Activated CD4-positive, alpha-beta memory T cell treated with anti-CD3 and anti-CD28 coated beads, Interleukin-2, amount 10 ng/mL, durations not matched to agents 7 days and 5 days (primary cell): ENCODE results near the gene P2RY6. TPM values are rescaled to one million over a fixed set of nuclear protein-coding genes. Genes with fewer than 3 reads are reported as not detected.

ENCODE experiments used
- CTCF ChIA-PET: fragments of 350-600 bp; sonication (Branson Sonifier 250); formaldehyde crosslinking; loops from one replicate; lab custom pipeline; 2021; ENCODE audit warnings: antibody characterized with exemption, inconsistent platforms; lab: Charles Lee
- POLR2A ChIA-PET: fragments of 350-600 bp; sonication (Branson Sonifier 250); formaldehyde crosslinking; loops from one replicate; lab custom pipeline; 2021; ENCODE audit warnings: antibody characterized with exemption; lab: Charles Lee
- DNase-seq: peaks from one replicate; pipeline ENCODE4 v3.0.0-alpha.2; 2020
- H3K27ac Mint-ChIP-seq: one replicate; pipeline ENCODE4 v1.8.0; 2021; ENCODE audit warnings: mild to moderate bottlenecking, mixed read lengths
- H3K27me3 Mint-ChIP-seq: one replicate; pipeline ENCODE4 v1.8.0; 2021; ENCODE audit warnings: mixed read lengths
- H3K36me3 Mint-ChIP-seq: one replicate; pipeline ENCODE4 v1.8.0; 2021; ENCODE audit warnings: low read depth, mixed read lengths
- H3K4me1 Mint-ChIP-seq: one replicate; pipeline ENCODE4 v1.8.0; 2021; ENCODE audit warnings: mixed read lengths
- H3K4me3 Mint-ChIP-seq: one replicate; pipeline ENCODE4 v1.8.0; 2021; ENCODE audit warnings: mild to moderate bottlenecking, mixed read lengths
- H3K9me3 Mint-ChIP-seq: one replicate; pipeline ENCODE4 v1.8.0; 2021; ENCODE audit warnings: mixed read lengths
- total RNA-seq, 2 experiments: library from RNA; stranded (reverse); gene quantifications; one replicate each; pipeline ENCODE4 v1.2.3, GENCODE V29; 2021

P2RY6 gene
- total RNA-seq, 2 experiments from 2014 or later, result not detected

DNA sequence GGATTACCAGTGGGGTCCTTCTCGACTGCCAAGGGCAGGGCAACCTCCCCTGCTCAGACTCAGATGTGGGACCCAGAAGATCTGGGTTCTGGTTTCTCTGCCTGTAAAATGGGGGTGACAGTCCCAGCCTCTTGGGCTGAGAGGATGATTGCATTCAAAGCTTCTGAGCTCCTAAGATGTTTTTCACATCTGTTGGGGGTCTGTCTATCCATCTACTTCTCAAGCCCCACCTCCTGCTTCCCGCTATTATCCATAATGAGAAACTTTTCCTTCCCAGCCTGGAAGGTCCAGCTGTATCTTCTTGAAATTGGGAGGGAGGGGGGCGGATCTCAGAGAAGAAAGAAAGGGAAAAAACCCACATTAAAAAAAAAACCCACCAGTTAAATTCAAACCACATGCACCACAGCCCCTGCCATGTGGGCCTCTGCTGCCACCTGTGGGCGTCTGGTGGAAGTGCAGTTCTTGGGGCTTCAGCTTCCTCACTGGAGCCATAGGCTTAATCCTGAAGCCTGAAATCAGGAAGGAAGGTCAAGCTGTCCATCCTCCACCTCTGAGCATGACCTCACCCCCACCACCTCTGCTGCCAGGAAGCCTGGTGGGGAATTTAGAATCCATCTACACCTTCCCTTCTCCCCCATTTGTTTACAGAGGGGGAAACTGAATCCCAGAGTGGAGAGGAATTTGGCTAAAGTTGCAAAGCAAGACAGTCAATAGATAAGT, 63.2 kb downstream of the P2RY6 start:
- POLR2A ChIA-PET, result interaction anchor here (0.6 to 1.1 kb wide), 2 partner anchors 28 to 278 kb away, joined by 3 to 5 read pairs; no protein-coding TSS in a partner anchor
- H3K4me3 Mint-ChIP-seq, result no peak overlapping the region
- no peaks in the 10 kb centered on the region for H3K36me3 Mint-ChIP-seq

GRCh38 chr11:73337846-73338245, 65.7 kb downstream of the P2RY6 start:
- H3K27me3 Mint-ChIP-seq, result peaks cover 7% of the 10 kb centered on the region
- no peak overlapping the region for H3K4me3 Mint-ChIP-seq
- DNase-seq, result no peak
- ChIA-PET POLR2A (interaction anchor here (0.6 kb wide), 1 partner anchor 195 kb away, joined by 3 read pairs; no protein-coding TSS in a partner anchor), CTCF (interaction anchor here (0.7 to 6.2 kb wide), 9 partner anchors 9 to 54 kb away, joined by 3 to 79 read pairs (median 5); partner anchors contain the start of gene ARHGEF17)
- H3K9me3 Mint-ChIP-seq, result no peaks in the 10 kb centered on the region
- H3K27ac Mint-ChIP-seq, result no peak overlapping the region
- H3K36me3 Mint-ChIP-seq, result no peaks in the 10 kb centered on the region
- H3K4me1 Mint-ChIP-seq, result no peaks in the 10 kb centered on the region

More for the DNA sequence above, 63.2 kb downstream of the P2RY6 start:
- no peaks in the 10 kb centered on the region for H3K9me3 Mint-ChIP-seq
- no peak overlapping the region for H3K27ac Mint-ChIP-seq
- H3K4me1 Mint-ChIP-seq, result no peaks in the 10 kb centered on the region
- peaks cover 7% of the 10 kb centered on the region for H3K27me3 Mint-ChIP-seq
- CTCF ChIA-PET, result interaction anchor here (0.7 to 6.2 kb wide), 26 partner anchors 8 to 411 kb away, joined by 3 to 79 read pairs (median 4); partner anchors contain the start of gene ARHGEF17
- peak; percentile 75 for DNase-seq

- POLR2A ChIA-PET, result no interaction called here
- no peaks in the 10 kb centered on the region for H3K36me3 Mint-ChIP-seq
- H3K4me3 Mint-ChIP-seq, result no peak overlapping the region
Measured at GRCh38 chr11:73338279-73338678, 66.1 kb downstream of the P2RY6 start.

GRCh38 chr11:73340164-73340563, 68.0 kb downstream of the P2RY6 start:
- H3K9me3 Mint-ChIP-seq, result no peaks in the 10 kb centered on the region
- no peak for DNase-seq
- H3K4me3 Mint-ChIP-seq, result no peak overlapping the region
- H3K27ac Mint-ChIP-seq, result no peak overlapping the region
- no peaks in the 10 kb centered on the region for H3K4me1 Mint-ChIP-seq
- H3K27me3 Mint-ChIP-seq, result peaks cover 7% of the 10 kb centered on the region
- POLR2A ChIA-PET, result no interaction called here
- H3K36me3 Mint-ChIP-seq, result no peaks in the 10 kb centered on the region
- CTCF ChIA-PET, result interaction anchor here (1.6 kb wide), 1 partner anchor 11 kb away, joined by 5 read pairs; no protein-coding TSS in a partner anchor

More at GRCh38 chr11:73338279-73338678, 66.1 kb downstream of the P2RY6 start:
- no peak for DNase-seq
- Mint-ChIP-seq H3K4me1 (no peaks in the 10 kb centered on the region), H3K27ac (no peak overlapping the region), H3K9me3 (no peaks in the 10 kb centered on the region), H3K27me3 (peaks cover 7% of the 10 kb centered on the region)
- CTCF ChIA-PET, result interaction anchor here (1.3 to 6.2 kb wide), 4 partner anchors 13 to 50 kb away, joined by 4 to 79 read pairs (median 6); partner anchors contain the start of gene ARHGEF17

GRCh38 chr11:73342633-73343032, 70.5 kb downstream of the P2RY6 start:
- POLR2A ChIA-PET, result no interaction called here
- H3K36me3 Mint-ChIP-seq, result no peaks in the 10 kb centered on the region
- no peaks in the 10 kb centered on the region for H3K4me1 Mint-ChIP-seq
- CTCF ChIA-PET, result interaction anchor here (1.5 kb wide), 1 partner anchor 9 kb away, joined by 5 read pairs; no protein-coding TSS in a partner anchor
- DNase-seq, result no peak
- H3K9me3 Mint-ChIP-seq, result no peaks in the 10 kb centered on the region
- no peak overlapping the region for H3K27ac Mint-ChIP-seq
- no peak overlapping the region for H3K4me3 Mint-ChIP-seq
- H3K27me3 Mint-ChIP-seq, result peaks cover 3% of the 10 kb centered on the region

DNA sequence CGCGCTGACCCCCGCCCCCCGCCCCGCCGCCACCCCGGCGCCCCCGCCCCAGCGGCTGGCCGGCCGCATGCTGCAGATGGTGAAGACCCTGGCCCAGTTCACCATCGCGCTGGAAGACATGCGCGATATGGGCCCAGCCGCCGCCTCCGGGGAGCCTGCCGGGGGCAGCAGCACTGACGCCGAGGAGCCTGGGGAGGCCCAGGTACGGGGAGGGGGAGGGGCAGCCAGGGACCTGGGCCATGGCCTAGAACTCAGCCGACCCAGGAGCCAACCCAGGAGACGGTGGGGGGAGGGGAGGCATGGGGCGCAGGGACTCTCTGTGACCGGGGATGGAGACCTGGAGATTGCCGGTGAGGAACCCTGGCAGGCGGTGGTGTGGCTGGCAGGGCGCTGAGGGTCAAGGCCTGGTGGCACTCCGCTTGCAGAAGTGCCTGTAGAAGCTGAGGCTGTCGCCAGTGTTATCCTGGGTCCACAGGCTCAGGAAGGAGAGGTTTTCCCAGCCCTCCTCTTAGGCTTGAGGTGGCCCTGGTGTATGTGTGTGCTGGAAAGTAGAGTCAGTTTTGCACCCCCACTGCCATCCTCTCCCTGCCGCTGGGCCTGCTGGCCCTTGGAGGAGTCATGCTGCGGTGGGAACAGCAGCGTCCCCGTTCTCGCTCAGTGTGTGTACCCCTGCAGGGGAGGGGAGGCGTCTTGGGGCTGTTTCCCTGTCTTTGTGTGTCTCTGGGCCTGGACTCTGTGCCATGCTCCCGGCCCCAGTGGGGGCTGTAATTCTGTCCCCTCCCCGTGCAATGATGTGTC, 71.1 kb downstream of the P2RY6 start:
- Mint-ChIP-seq H3K36me3 (no peaks in the 10 kb centered on the region), H3K4me3 (no peak overlapping the region), H3K4me1 (no peaks in the 10 kb centered on the region), H3K27me3 (peaks cover 3% of the 10 kb centered on the region), H3K9me3 (no peaks in the 10 kb centered on the region), H3K27ac (no peak overlapping the region)
- CTCF ChIA-PET, result interaction anchor here (1.3 to 1.5 kb wide), 2 partner anchors 8 kb away, joined by 4 to 5 read pairs; no protein-coding TSS in a partner anchor
- POLR2A ChIA-PET, result no interaction called here
- DNase-seq, result no peak

GRCh38 chr11:73344191-73344607, 72.1 kb downstream of the P2RY6 start:
- H3K27me3 Mint-ChIP-seq, result peaks cover 3% of the 10 kb centered on the region
- CTCF ChIA-PET, result interaction anchor here (1.3 kb wide), 1 partner anchor 9 kb away, joined by 4 read pairs; no protein-coding TSS in a partner anchor
- H3K4me1 Mint-ChIP-seq, result no peaks in the 10 kb centered on the region
- no peak for DNase-seq
- H3K36me3 Mint-ChIP-seq, result no peaks in the 10 kb centered on the region
- no peaks in the 10 kb centered on the region for H3K9me3 Mint-ChIP-seq
- no peak overlapping the region for H3K4me3 Mint-ChIP-seq
- POLR2A ChIA-PET, result no interaction called here
- no peak overlapping the region for H3K27ac Mint-ChIP-seq

DNA sequence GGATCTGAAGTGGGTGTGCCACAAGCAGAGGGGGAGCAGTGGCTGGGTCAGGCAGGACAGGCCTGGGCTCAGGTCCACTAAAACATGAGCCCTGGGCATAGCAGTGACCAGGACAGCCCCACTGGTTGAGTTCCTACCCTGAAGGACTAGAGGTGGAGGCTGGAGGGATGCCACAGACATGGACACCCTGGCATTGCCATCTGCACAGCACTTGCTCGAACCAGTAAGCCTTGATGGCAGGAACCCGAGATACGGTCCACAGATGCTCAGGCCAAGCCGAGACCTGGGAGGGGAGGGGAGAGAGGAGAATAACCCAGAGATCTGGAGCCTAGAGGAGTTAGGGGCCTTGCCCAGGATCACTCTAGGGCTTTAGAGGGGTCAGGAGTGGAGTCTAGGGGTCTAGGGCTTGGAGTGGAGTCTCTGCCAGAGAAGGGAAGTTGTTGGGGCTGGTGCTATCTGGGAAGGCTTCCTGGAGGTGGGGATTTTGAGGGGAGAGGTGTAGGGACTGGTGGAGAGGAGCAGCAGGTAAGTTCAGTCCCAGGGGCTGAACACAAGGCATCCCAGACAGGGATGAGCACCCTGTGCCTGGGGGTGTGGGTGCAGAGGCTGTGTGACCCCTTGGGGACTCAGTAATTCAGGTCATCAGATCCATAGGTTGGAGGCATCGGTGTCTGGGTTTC, 73.5 kb downstream of the P2RY6 start:
- no peak overlapping the region for H3K27ac Mint-ChIP-seq
- ChIA-PET POLR2A (no interaction called here), CTCF (no interaction called here)
- H3K4me3 Mint-ChIP-seq, result no peak overlapping the region
- no peak for DNase-seq
- H3K36me3 Mint-ChIP-seq, result no peaks in the 10 kb centered on the region
- H3K4me1 Mint-ChIP-seq, result peaks cover 13% of the 10 kb centered on the region
- no peaks in the 10 kb centered on the region for H3K9me3 Mint-ChIP-seq
- peaks cover 3% of the 10 kb centered on the region for H3K27me3 Mint-ChIP-seq

- ChIA-PET POLR2A (no interaction called here), CTCF (no interaction called here)
- Mint-ChIP-seq H3K4me3 (no peak overlapping the region), H3K9me3 (no peaks in the 10 kb centered on the region), H3K27me3 (peaks cover 3% of the 10 kb centered on the region), H3K4me1 (peaks cover 20% of the 10 kb centered on the region), H3K27ac (no peak overlapping the region), H3K36me3 (no peaks in the 10 kb centered on the region)
- DNase-seq, result no peak
Measured at GRCh38 chr11:73346186-73346935, 74.2 kb downstream of the P2RY6 start.

GRCh38 chr11:73347067-73347466, 74.9 kb downstream of the P2RY6 start:
- Mint-ChIP-seq H3K9me3 (no peaks in the 10 kb centered on the region), H3K27ac (no peak overlapping the region), H3K27me3 (peaks cover 3% of the 10 kb centered on the region), H3K36me3 (no peaks in the 10 kb centered on the region), H3K4me1 (peaks cover 21% of the 10 kb centered on the region), H3K4me3 (no peak overlapping the region)
- ChIA-PET POLR2A (no interaction called here), CTCF (no interaction called here)
- no peak for DNase-seq
